Transverse colon (tissue), 4 donors: ENCODE results near the gene PAX8. TPM values are rescaled to one million over a fixed set of nuclear protein-coding genes. Genes with fewer than 3 reads are reported as not detected.

Experiments used
- DNase-seq: peaks from one replicate; pipeline ENCODE4 v3.0.0-alpha.2; 2019
- H3K27ac ChIP-seq, 4 donors: fragments of 200-600 bp; sonication (generic); 2 replicates each; pipeline ENCODE4 v1.5.1; 2016 to 2018; ENCODE audit warnings: inconsistent platforms in 4 of 4
- H3K27me3 ChIP-seq: fragments of 200-600 bp; sonication (generic); 2 replicates; pipeline ENCODE4 v1.5.1; 2017; ENCODE audit warnings: inconsistent platforms
- H3K36me3 ChIP-seq, 4 donors: fragments of 200-600 bp; sonication (generic); 2 replicates each; pipeline ENCODE4 v1.5.1; 2017 to 2019; ENCODE audit warnings: inconsistent platforms in 4 of 4
- H3K4me1 ChIP-seq, 4 donors: fragments of 200-600 bp; sonication (generic); 2 replicates each; pipeline ENCODE4 v1.5.1; 2017 to 2020; ENCODE audit warnings: inconsistent platforms in 4 of 4
- H3K4me3 ChIP-seq, 4 donors: fragments of 200-600 bp; sonication (generic); 1 replicate in 1 of 4; 2 replicates in 3 of 4; pipeline versions ENCODE4 v1.5.1 to v1.6.1; 2017 to 2019; ENCODE audit warnings: inconsistent platforms in 4 of 4
- H3K9me3 ChIP-seq, 2 donors: fragments of 200-600 bp; sonication (generic); 2 replicates each; pipeline ENCODE4 v1.5.1; 2017 to 2019; ENCODE audit warnings: inconsistent platforms in 2 of 2
- EP300 ChIP-seq: sonication (generic); formaldehyde crosslinking; IDR thresholded peaks from one replicate; pipeline ENCODE4 v1.6.1; 2017; ENCODE audit warnings: antibody characterized with exemption, low read depth
- POLR2A ChIP-seq: fragments of 450-650 bp; IDR thresholded peaks from one replicate; pipeline ENCODE4 v1.6.1; 2016; ENCODE audit warnings: antibody characterized with exemption, mild to moderate bottlenecking, moderate library complexity
- POLR2AphosphoS5 ChIP-seq, 3 donors: sonication (generic); formaldehyde crosslinking; IDR thresholded peaks; one replicate each; pipeline ENCODE4 v1.6.1; 2016; ENCODE audit warnings: antibody characterized with exemption in 3 of 3
- WGBS, 2 donors: methylation state at CpG; one replicate each; pipeline ENCODE4 v1.1.5; 2018; ENCODE audit warnings: low coverage in 1 of 2; 5-methylcytosine and 5-hydroxymethylcytosine counted together
- in situ Hi-C, 4 donors: fragments of 200-750 bp; cut with MboI; loops; one replicate each; pipeline versions ENCODE4 v1.15.0 to v1.15.1; 2017; ENCODE audit warnings: low sequenced_read_pairs in 3 of 4, low pct_ligation_motif_present in 1 of 4, low pct_unique_long_range_greater_than_20kb in 1 of 4
- intact Hi-C: fragments of 100-400 bp; cut with DNase I; formaldehyde crosslinking; loops from one replicate; pipeline ENCODE4 v1.15.1; 2023; ENCODE audit warnings: low total_unique reads
- total RNA-seq, 4 donors: library from RNA; depleted of rRNA; stranded (reverse); fragments of >200 nt; gene quantifications; one replicate each; pipeline ENCODE4 v1.1.0, GENCODE V29; 2016
- TF ChIP-seq, protein P1 (sequence below), 5 experiments: fragments of 200-600 bp in 3 of 5; fragments of 450-650 bp in 2 of 5; sonication (generic) in 3 of 5; IDR thresholded peaks; 1 replicate in 2 of 5; 2 replicates in 3 of 5; pipeline ENCODE4 v1.5.1; 2016 to 2017; ENCODE audit warnings: antibody characterized with exemption in 5 of 5, inconsistent platforms in 3 of 5, mild to moderate bottlenecking in 2 of 5, moderate library complexity in 1 of 5

The PAX8 gene
- total RNA-seq, 4 donors from 2014 or later, result 1.6 to 13.7 (median 8.3) TPM

- Histone ChIP-seq H3K4me1 (peaks cover 0 to 9% (median 2%) of the 10 kb centered on the region in 4 donors), H3K27ac (no peak overlapping the region), H3K36me3 (no peaks in the 10 kb centered on the region), H3K4me3 (no peak overlapping the region), H3K9me3 (no peaks in the 10 kb centered on the region), H3K27me3 (peaks cover 77% of the 10 kb centered on the region)
- in situ Hi-C loops, result loop anchor here in 1 of 4 donors (25.0 kb wide), 1 partner anchor 89 kb away; no protein-coding TSS in a partner anchor
- intact Hi-C loops, result no loop called here
- 44 to 51% methylated on average over 5 to 8 of the region's 8 CpGs for WGBS, 2 donors
- no peak for DNase-seq
- TF ChIP-seq POLR2A (no peak), EP300 (no peak)
Observed at GRCh38 chr2:113273027-113273551, 5.6 kb downstream of the PAX8 start.

DNA sequence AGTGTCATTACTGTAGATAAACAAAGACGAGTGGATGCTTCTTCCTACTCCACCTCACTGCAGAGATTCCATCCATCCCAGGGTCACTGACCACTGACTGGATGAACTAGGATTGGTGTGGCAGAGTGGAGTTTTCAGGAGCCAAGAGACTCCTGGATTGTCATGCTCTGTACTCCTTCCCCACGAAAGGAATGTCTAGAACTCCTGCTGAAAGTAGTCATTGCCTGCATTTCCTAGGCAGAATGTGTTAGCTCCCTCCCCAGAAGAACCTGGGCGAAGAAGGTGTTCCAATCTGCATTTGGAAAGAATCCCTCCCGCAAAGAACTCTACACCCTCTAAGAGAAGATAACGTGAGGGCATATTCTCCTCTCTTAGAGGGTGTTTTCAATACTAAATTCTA lies 6.2 kb downstream of the PAX8 start:
- 60 to 61% methylated on average over 1 to 5 of the region's 5 CpGs for whole genome bisulfite sequencing, 2 donors
- DNase-seq, result no peak
- peaks cover 71% of the 10 kb centered on the region for H3K27me3 ChIP-seq
- no peak for TF ChIP-seq POLR2AphosphoS5 (IDR thresholded peaks at IDR 0.05)
- TF ChIP-seq EP300, result no peak
- no peak for TF ChIP-seq POLR2A
- TF ChIP-seq, protein P1, sequence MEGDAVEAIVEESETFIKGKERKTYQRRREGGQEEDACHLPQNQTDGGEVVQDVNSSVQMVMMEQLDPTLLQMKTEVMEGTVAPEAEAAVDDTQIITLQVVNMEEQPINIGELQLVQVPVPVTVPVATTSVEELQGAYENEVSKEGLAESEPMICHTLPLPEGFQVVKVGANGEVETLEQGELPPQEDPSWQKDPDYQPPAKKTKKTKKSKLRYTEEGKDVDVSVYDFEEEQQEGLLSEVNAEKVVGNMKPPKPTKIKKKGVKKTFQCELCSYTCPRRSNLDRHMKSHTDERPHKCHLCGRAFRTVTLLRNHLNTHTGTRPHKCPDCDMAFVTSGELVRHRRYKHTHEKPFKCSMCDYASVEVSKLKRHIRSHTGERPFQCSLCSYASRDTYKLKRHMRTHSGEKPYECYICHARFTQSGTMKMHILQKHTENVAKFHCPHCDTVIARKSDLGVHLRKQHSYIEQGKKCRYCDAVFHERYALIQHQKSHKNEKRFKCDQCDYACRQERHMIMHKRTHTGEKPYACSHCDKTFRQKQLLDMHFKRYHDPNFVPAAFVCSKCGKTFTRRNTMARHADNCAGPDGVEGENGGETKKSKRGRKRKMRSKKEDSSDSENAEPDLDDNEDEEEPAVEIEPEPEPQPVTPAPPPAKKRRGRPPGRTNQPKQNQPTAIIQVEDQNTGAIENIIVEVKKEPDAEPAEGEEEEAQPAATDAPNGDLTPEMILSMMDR (IDR thresholded peaks at IDR 0.05), result no peak
- no peaks in the 10 kb centered on the region for H3K9me3 ChIP-seq
- H3K36me3 ChIP-seq, result no peaks in the 10 kb centered on the region
- intact Hi-C loops, result no loop called here
- no peak overlapping the region for H3K27ac ChIP-seq
- in situ Hi-C loops, result loop anchor here in 1 of 4 donors (25.0 kb wide), 1 partner anchor 90 kb away; no protein-coding TSS in a partner anchor
- H3K4me1 ChIP-seq, result peaks cover 0 to 7% (median 1%) of the 10 kb centered on the region in 4 donors
- H3K4me3 ChIP-seq, result no peak overlapping the region

GRCh38 chr2:113268621-113269360 lies 9.9 kb downstream of the PAX8 start:
- no peak overlapping the region for H3K27ac ChIP-seq
- DNase-seq, result no peak
- in situ Hi-C loops, result loop anchor here in 2 of 4 donors (10.0 to 25.0 kb wide), 2 partner anchors 94 to 96 kb away; no protein-coding TSS in a partner anchor
- H3K9me3 ChIP-seq, result no peaks in the 10 kb centered on the region
- intact Hi-C loops, result loop anchor here (2.0 kb wide), 1 partner anchor 40 kb away; no protein-coding TSS in a partner anchor
- WGBS, 2 donors, result 82% methylated on average over 4 of the region's 4 CpGs; no CpG with 5 or more reads in 1 of the 2 donors
- H3K4me3 ChIP-seq, result no peak overlapping the region
- no peaks in the 10 kb centered on the region for H3K4me1 ChIP-seq
- H3K36me3 ChIP-seq, result no peaks in the 10 kb centered on the region
- no peak for TF ChIP-seq EP300
- no peak for TF ChIP-seq POLR2A
- H3K27me3 ChIP-seq, result peaks cover 34% of the 10 kb centered on the region

DNA sequence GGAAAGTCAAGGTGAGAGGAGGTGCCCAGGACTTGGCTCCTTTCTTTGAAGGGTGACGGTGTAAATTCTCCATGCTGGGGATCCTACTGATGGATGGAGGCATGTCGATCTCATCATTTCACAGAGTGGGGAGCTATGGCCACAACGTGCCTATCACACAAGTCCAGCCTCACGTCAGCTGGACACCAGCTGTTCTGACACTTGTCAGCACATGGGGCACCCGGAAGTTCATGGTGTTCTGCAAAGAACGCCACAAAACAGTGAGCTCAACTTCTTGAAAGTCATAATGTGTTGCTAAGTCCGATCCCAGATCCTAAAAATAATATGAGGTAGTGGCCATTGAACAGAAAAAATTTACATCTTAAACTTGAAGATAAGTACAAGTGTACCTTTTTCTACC lies 12.3 kb downstream of the PAX8 start:
- intact Hi-C loops (no loop called here), in situ Hi-C loops (loop anchor here in 2 of 4 donors (10.0 to 25.0 kb wide), 2 partner anchors 96 to 98 kb away; no protein-coding TSS in a partner anchor)
- 82% methylated on average over 3 to 7 of the region's 7 CpGs for WGBS, 2 donors
- no peak for TF ChIP-seq POLR2AphosphoS5 (IDR thresholded peaks at IDR 0.05)
- no peak for TF ChIP-seq EP300
- TF ChIP-seq, protein P1 (IDR thresholded peaks at IDR 0.05), result no peak
- H3K27ac ChIP-seq, result no peak overlapping the region
- H3K27me3 ChIP-seq, result peaks cover 12% of the 10 kb centered on the region
- no peak overlapping the region for H3K4me3 ChIP-seq
- no peaks in the 10 kb centered on the region for H3K4me1 ChIP-seq
- DNase-seq, result no peak
- H3K9me3 ChIP-seq, result no peaks in the 10 kb centered on the region
- H3K36me3 ChIP-seq, result no peaks in the 10 kb centered on the region

- H3K36me3 ChIP-seq, result no peaks in the 10 kb centered on the region
Observed at GRCh38 chr2:113264713-113265403, 13.9 kb downstream of the PAX8 start.

More at GRCh38 chr2:113264713-113265403, 13.9 kb downstream of the PAX8 start:
- intact Hi-C loops (no loop called here), in situ Hi-C loops (loop anchor here in 2 of 4 donors (10.0 to 25.0 kb wide), 2 partner anchors 97 to 100 kb away; no protein-coding TSS in a partner anchor)
- TF ChIP-seq POLR2AphosphoS5 (IDR thresholded peaks at IDR 0.05) (no peak), EP300 (no peak), POLR2A (no peak)
- TF ChIP-seq, protein P1 (IDR thresholded peaks at IDR 0.05), result no peak
- no peaks in the 10 kb centered on the region for H3K9me3 ChIP-seq
- no peaks in the 10 kb centered on the region for H3K4me1 ChIP-seq
- no peak for DNase-seq
- WGBS, 2 donors, result 81 to 95% methylated on average over 5 to 9 of the region's 9 CpGs
- no peaks in the 10 kb centered on the region for H3K27me3 ChIP-seq
- H3K27ac ChIP-seq, result no peak overlapping the region
- H3K4me3 ChIP-seq, result no peak overlapping the region
